ENCODE results near the gene CAMSAP1.

CAMSAP1 gene

GRCh38 chr9:135772702-135773493 is 134.4 kb downstream of the CAMSAP1 start:
- H3K27ac ChIP-seq, result no peak overlapping the region
- ChIA-PET CTCF (interaction anchor here (0.5 to 0.7 kb wide), 2 partner anchors 100 to 350 kb away, joined by 3 read pairs; no protein-coding TSS in a partner anchor), POLR2A (ENCODE audit: low non-redundant PET) (interaction anchor here (0.6 kb wide), 1 partner anchor 220 kb away, joined by 4 read pairs; no protein-coding TSS in a partner anchor)
- DNase-seq (ENCODE audit: low spot score), result no peak
- no peak for TF ChIP-seq CTCF (conservative IDR thresholded peaks at IDR 0.05; ENCODE audit: low read depth)

- ChIA-PET POLR2A (ENCODE audit: low non-redundant PET) (no interaction called here), CTCF (interaction anchor here (0.5 to 0.7 kb wide), 2 partner anchors 99 to 350 kb away, joined by 3 read pairs; no protein-coding TSS in a partner anchor)
- TF ChIP-seq CTCF (conservative IDR thresholded peaks at IDR 0.05; ENCODE audit: low read depth), result no peak
- no peak overlapping the region for H3K27ac ChIP-seq
- no peak for DNase-seq (ENCODE audit: low spot score)
Observed at GRCh38 chr9:135772056-135772646, 135.2 kb downstream of the CAMSAP1 start.

GRCh38 chr9:135771401-135772051 is 135.8 kb downstream of the CAMSAP1 start:
- H3K27ac ChIP-seq, result no peak overlapping the region
- POLR2A ChIA-PET (ENCODE audit: low non-redundant PET), result no interaction called here
- DNase-seq (ENCODE audit: low spot score), result no peak
- TF ChIP-seq CTCF (conservative IDR thresholded peaks at IDR 0.05; ENCODE audit: low read depth), result no peak
- CTCF ChIA-PET, result no interaction called here

GRCh38 chr9:135770771-135771170 is 136.6 kb downstream of the CAMSAP1 start:
- ChIA-PET POLR2A (ENCODE audit: low non-redundant PET) (no interaction called here), CTCF (interaction anchor here (0.7 kb wide), 1 partner anchor 188 kb away, joined by 4 read pairs; no protein-coding TSS in a partner anchor)
- no peak for DNase-seq (ENCODE audit: low spot score)
- TF ChIP-seq CTCF (conservative IDR thresholded peaks at IDR 0.05; ENCODE audit: low read depth), result no peak
- no peak overlapping the region for H3K27ac ChIP-seq

GRCh38 chr9:135770203-135770535 is 137.2 kb downstream of the CAMSAP1 start:
- H3K27ac ChIP-seq, result no peak overlapping the region
- no peak for DNase-seq (ENCODE audit: low spot score)
- TF ChIP-seq CTCF (conservative IDR thresholded peaks at IDR 0.05; ENCODE audit: low read depth), result no peak
- CTCF ChIA-PET, result interaction anchor here (0.7 kb wide), 1 partner anchor 187 kb away, joined by 4 read pairs; no protein-coding TSS in a partner anchor
- POLR2A ChIA-PET (ENCODE audit: low non-redundant PET), result no interaction called here

- TF ChIP-seq CTCF (conservative IDR thresholded peaks at IDR 0.05; ENCODE audit: low read depth), result no peak
- POLR2A ChIA-PET (ENCODE audit: low non-redundant PET), result no interaction called here
- CTCF ChIA-PET, result no interaction called here
- H3K27ac ChIP-seq, result no peak overlapping the region
- no peak for DNase-seq (ENCODE audit: low spot score)
Observed at GRCh38 chr9:135769489-135770202, 137.7 kb downstream of the CAMSAP1 start.
